ENCODE data around the gene PIGT.

GRCh38 chr20:45461225-45461624 is 45.3 kb downstream of the PIGT start:
- no peak for TF ChIP-seq POLR2A (IDR thresholded peaks at IDR 0.05)
- TF ChIP-seq POLR2AphosphoS5 (IDR thresholded peaks at IDR 0.05) = no peak
